ENCODE measurements around the gene RUNX1. TPM values are rescaled to one million over a fixed set of nuclear protein-coding genes. Genes with fewer than 3 reads are reported as not detected.

Gene RUNX1
- total RNA-seq, 1 experiment from 2014 or later, result 55.2 TPM

GRCh38 chr21:35059742-35060141, 10.6 kb upstream of the RUNX1 start:
- no TSS peak for BruUV-seq (replicated peaks)
- H3K9me2 ChIP-seq (replicated peaks; ENCODE audit: low read length), result no peaks in the 10 kb centered on the region
- H3F3A ChIP-seq (ENCODE audit: low read length, unreplicated experiment), result no peaks in the 10 kb centered on the region
- TF ChIP-seq EZH2 (IDR thresholded peaks at IDR 0.05; ENCODE audit: low read length, unreplicated experiment) (no peak), EZH2phosphoT487 (IDR thresholded peaks at IDR 0.05; ENCODE audit: borderline replicate concordance, low read length) (no peak)
- TF ChIP-seq, protein P1, sequence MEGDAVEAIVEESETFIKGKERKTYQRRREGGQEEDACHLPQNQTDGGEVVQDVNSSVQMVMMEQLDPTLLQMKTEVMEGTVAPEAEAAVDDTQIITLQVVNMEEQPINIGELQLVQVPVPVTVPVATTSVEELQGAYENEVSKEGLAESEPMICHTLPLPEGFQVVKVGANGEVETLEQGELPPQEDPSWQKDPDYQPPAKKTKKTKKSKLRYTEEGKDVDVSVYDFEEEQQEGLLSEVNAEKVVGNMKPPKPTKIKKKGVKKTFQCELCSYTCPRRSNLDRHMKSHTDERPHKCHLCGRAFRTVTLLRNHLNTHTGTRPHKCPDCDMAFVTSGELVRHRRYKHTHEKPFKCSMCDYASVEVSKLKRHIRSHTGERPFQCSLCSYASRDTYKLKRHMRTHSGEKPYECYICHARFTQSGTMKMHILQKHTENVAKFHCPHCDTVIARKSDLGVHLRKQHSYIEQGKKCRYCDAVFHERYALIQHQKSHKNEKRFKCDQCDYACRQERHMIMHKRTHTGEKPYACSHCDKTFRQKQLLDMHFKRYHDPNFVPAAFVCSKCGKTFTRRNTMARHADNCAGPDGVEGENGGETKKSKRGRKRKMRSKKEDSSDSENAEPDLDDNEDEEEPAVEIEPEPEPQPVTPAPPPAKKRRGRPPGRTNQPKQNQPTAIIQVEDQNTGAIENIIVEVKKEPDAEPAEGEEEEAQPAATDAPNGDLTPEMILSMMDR (conservative IDR thresholded peaks at IDR 0.05; ENCODE audit: low read depth, low read length), result no peak
- no peak overlapping the region for H3K4me2 ChIP-seq (ENCODE audit: low read length)
- no peaks in the 10 kb centered on the region for H3K27me3 ChIP-seq (ENCODE audit: low read length)
- no peaks in the 10 kb centered on the region for H3K9me3 ChIP-seq (ENCODE audit: low read length)
- no peak overlapping the region for H3K27ac ChIP-seq (ENCODE audit: low read length)
- H3K4me1 ChIP-seq (ENCODE audit: insufficient read depth, low read length), result peaks cover 7% of the 10 kb centered on the region
- POLR2A ChIA-PET (ENCODE audit: unreplicated experiment), result no interaction called here
- no peak overlapping the region for H3K4me3 ChIP-seq (ENCODE audit: low read length)
- H4K20me1 ChIP-seq (ENCODE audit: low read length), result no peaks in the 10 kb centered on the region
- ATAC-seq, result no peak
- intact Hi-C loops (cut with micrococcal nuclease), result no loop called here
- CTCF ChIA-PET, result no interaction called here
- no peak overlapping the region for H2AFZ ChIP-seq (ENCODE audit: low read length)
- no peak overlapping the region for H3K9ac ChIP-seq (ENCODE audit: low read length)
- no peaks in the 10 kb centered on the region for H3K79me2 ChIP-seq (ENCODE audit: low read length)
- no peak for DNase-seq
- H3K36me3 ChIP-seq (ENCODE audit: low read depth, low read length), result no peaks in the 10 kb centered on the region

DNA sequence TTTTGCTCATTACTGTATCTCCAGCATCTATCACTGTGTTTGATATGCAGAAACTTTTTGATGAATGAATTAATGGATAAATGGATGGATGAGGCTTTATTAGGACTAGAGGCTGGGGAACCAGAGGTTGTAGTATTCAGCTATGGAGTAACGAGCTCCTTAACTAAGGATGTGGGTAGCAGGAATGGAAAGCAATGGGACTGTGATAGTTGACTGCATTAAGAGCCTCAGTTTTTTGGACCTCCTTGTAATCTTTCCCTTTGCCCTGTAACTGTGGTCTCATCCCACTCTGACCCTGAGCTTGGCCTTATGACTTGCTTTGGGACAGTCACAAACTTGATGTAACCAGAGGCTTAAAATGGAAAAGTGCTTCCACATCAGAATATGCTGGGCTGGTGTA, 9.0 kb upstream of the RUNX1 start:
- Histone ChIP-seq H3K4me1 (ENCODE audit: insufficient read depth, low read length) (no peaks in the 10 kb centered on the region), H3K9me2 (replicated peaks; ENCODE audit: low read length) (no peaks in the 10 kb centered on the region), H3K9me3 (ENCODE audit: low read length) (no peaks in the 10 kb centered on the region), H3K9ac (ENCODE audit: low read length) (no peak overlapping the region), H4K20me1 (ENCODE audit: low read length) (no peaks in the 10 kb centered on the region), H3K79me2 (ENCODE audit: low read length) (no peaks in the 10 kb centered on the region), H2AFZ (ENCODE audit: low read length) (no peak overlapping the region), H3K27ac (ENCODE audit: low read length) (no peak overlapping the region), H3K4me2 (ENCODE audit: low read length) (no peak overlapping the region), H3K4me3 (ENCODE audit: low read length) (no peak overlapping the region), H3F3A (ENCODE audit: low read length, unreplicated experiment) (no peaks in the 10 kb centered on the region), H3K36me3 (ENCODE audit: low read depth, low read length) (no peaks in the 10 kb centered on the region), H3K27me3 (ENCODE audit: low read length) (no peaks in the 10 kb centered on the region)
- intact Hi-C loops (cut with micrococcal nuclease), result no loop called here
- ChIA-PET POLR2A (ENCODE audit: unreplicated experiment) (no interaction called here), CTCF (no interaction called here)
- ATAC-seq, result no peak
- no peak for TF ChIP-seq EZH2phosphoT487 (IDR thresholded peaks at IDR 0.05; ENCODE audit: borderline replicate concordance, low read length)
- no peak for TF ChIP-seq EZH2 (IDR thresholded peaks at IDR 0.05; ENCODE audit: low read length, unreplicated experiment)
- TF ChIP-seq, protein P1 (conservative IDR thresholded peaks at IDR 0.05; ENCODE audit: low read depth, low read length), result no peak
- DNase-seq, result no peak
- no TSS peak for BruUV-seq (replicated peaks)

DNA sequence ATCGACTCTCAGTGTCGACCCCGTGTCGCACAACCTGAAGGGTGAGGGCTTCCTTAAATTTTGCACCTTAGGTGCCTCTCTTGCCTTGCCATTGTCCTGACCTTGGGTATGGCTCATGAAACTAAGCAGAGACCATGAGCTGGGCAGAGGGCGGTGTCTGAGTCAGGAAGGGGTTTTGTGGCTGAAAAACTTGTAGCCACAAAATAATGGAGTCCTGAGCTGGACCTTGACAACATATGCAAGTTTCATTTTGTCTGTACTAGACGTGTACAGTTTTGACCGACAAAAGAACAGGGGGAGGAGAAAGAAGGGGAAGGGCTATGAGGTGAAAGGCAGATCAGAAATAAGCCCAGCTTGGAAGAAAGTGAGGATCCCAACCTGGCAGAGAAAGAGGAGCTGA, 8.3 kb upstream of the RUNX1 start:
- Histone ChIP-seq H4K20me1 (ENCODE audit: low read length) (no peaks in the 10 kb centered on the region), H3K9ac (ENCODE audit: low read length) (no peak overlapping the region), H3K79me2 (ENCODE audit: low read length) (no peaks in the 10 kb centered on the region), H3K27ac (ENCODE audit: low read length) (no peak overlapping the region), H3F3A (ENCODE audit: low read length, unreplicated experiment) (no peaks in the 10 kb centered on the region), H3K9me2 (replicated peaks; ENCODE audit: low read length) (no peaks in the 10 kb centered on the region), H3K4me1 (ENCODE audit: insufficient read depth, low read length) (no peaks in the 10 kb centered on the region), H3K9me3 (ENCODE audit: low read length) (no peaks in the 10 kb centered on the region), H3K4me2 (ENCODE audit: low read length) (no peak overlapping the region), H3K27me3 (ENCODE audit: low read length) (no peaks in the 10 kb centered on the region), H3K36me3 (ENCODE audit: low read depth, low read length) (no peaks in the 10 kb centered on the region), H3K4me3 (ENCODE audit: low read length) (no peak overlapping the region), H2AFZ (ENCODE audit: low read length) (no peak overlapping the region)
- intact Hi-C loops (cut with micrococcal nuclease), result no loop called here
- BruUV-seq (replicated peaks), result no TSS peak
- no peak for DNase-seq
- ATAC-seq, result no peak
- ChIA-PET CTCF (no interaction called here), POLR2A (ENCODE audit: unreplicated experiment) (no interaction called here)
- TF ChIP-seq EZH2 (IDR thresholded peaks at IDR 0.05; ENCODE audit: low read length, unreplicated experiment) (no peak), EZH2phosphoT487 (IDR thresholded peaks at IDR 0.05; ENCODE audit: borderline replicate concordance, low read length) (no peak)
